IMR-90 (cell line): ENCODE data around the gene KATNB1. TPM values are rescaled to one million over a fixed set of nuclear protein-coding genes. Genes with fewer than 3 reads are reported as not detected.

Source experiments
- ATAC-seq: fragments of 200-7000 bp; cut with Tn5 transposase; 2 replicates; pipeline ENCODE4 v1.9.1; 2020; ENCODE audit warnings: low read depth, mild to moderate bottlenecking, moderate library complexity
- BruUV-seq: library from RNA; stranded (reverse); fragments of 400-500 nt; replicated peaks from 2 replicates; lab custom pipeline; 2021; lab: Mats Ljungman, UMichigan
- CTCF ChIA-PET: fragments of 300-600 bp; formaldehyde crosslinking; extraction: SDS; loops from one replicate; lab custom pipeline; 2021; ENCODE audit warnings: antibody characterized with exemption; lab: Yijun Ruan, JAX
- POLR2A ChIA-PET: fragments of 300-600 bp; sonication (Branson Sonifier 250); formaldehyde crosslinking; loops from one replicate; lab custom pipeline; 2022; ENCODE audit warnings: antibody characterized with exemption; ENCODE audit not compliant: unreplicated experiment; lab: Charles Lee
- DNase-seq: peaks from one replicate; pipeline ENCODE4 v3.0.0; 2013
- H2AFZ ChIP-seq: replicated peaks from 2 replicates; pipeline ENCODE3; 2013; ENCODE audit warnings: low read length, mild to moderate bottlenecking; ENCODE audit not compliant: poor library complexity
- H2AK5ac ChIP-seq: 2 replicates; pipeline ENCODE4 v1.6.1; 2013; ENCODE audit warnings: low read depth, low read length, inconsistent platforms
- H2AK9ac ChIP-seq: replicated peaks from 2 replicates; pipeline ENCODE3; 2013; ENCODE audit warnings: mild to moderate bottlenecking, low read depth, low read length, moderate library complexity; ENCODE audit not compliant: poor library complexity
- H2BK120ac ChIP-seq: 2 replicates; pipeline ENCODE4 v1.6.1; 2013; ENCODE audit warnings: low read depth, low read length, inconsistent platforms
- H2BK15ac ChIP-seq: 3 replicates; pipeline ENCODE4 v1.6.1; 2013; ENCODE audit warnings: low read depth, low read length, inconsistent platforms
- H2BK20ac ChIP-seq: 2 replicates; pipeline ENCODE4 v1.6.1; 2013; ENCODE audit warnings: low read depth, mild to moderate bottlenecking, inconsistent platforms, low read length, moderate library complexity
- H2BK5ac ChIP-seq: 2 replicates; pipeline ENCODE4 v1.6.1; 2013; ENCODE audit warnings: mild to moderate bottlenecking, low read depth, low read length, inconsistent platforms; ENCODE audit not compliant: poor library complexity, severe bottlenecking
- H3K14ac ChIP-seq: replicated peaks from 2 replicates; pipeline ENCODE4 v1.6.1; 2013; ENCODE audit warnings: low read depth, low read length, inconsistent platforms
- H3K18ac ChIP-seq: 2 replicates; pipeline ENCODE4 v1.6.1; 2013; ENCODE audit warnings: low read depth, low read length, control low read depth
- H3K23ac ChIP-seq: 2 replicates; pipeline ENCODE4 v1.6.1; 2013; ENCODE audit warnings: low read depth, low read length, inconsistent platforms
- H3K27ac ChIP-seq: 2 replicates; pipeline ENCODE4 v1.5.1; 2013; ENCODE audit warnings: mild to moderate bottlenecking, control low read depth, low read length; ENCODE audit not compliant: insufficient read depth
- H3K27me3 ChIP-seq: 2 replicates; pipeline ENCODE4 v1.6.1; 2013; ENCODE audit warnings: low read length; ENCODE audit not compliant: control insufficient read depth, insufficient read depth
- H3K36me3 ChIP-seq: 2 replicates; pipeline ENCODE4 v1.6.1; 2013; ENCODE audit warnings: low read length, mixed read lengths; ENCODE audit not compliant: control insufficient read depth, insufficient read depth
- H3K4ac ChIP-seq: 2 replicates; pipeline ENCODE4 v1.6.1; 2013; ENCODE audit warnings: low read depth, low read length, inconsistent platforms
- H3K4me1 ChIP-seq: 2 replicates; pipeline ENCODE4 v1.6.1; 2013; ENCODE audit warnings: low read length, mixed read lengths; ENCODE audit not compliant: control insufficient read depth, insufficient read depth
- H3K4me2 ChIP-seq: 2 replicates; pipeline ENCODE4 v1.6.1; 2013; ENCODE audit warnings: low read depth, mild to moderate bottlenecking, control low read depth, low read length, moderate library complexity
- H3K4me3 ChIP-seq: 2 replicates; pipeline ENCODE4 v1.5.1; 2013; ENCODE audit warnings: low read depth, mild to moderate bottlenecking, control low read depth, low read length, moderate library complexity; ENCODE audit not compliant: insufficient read depth
- H3K56ac ChIP-seq: 2 replicates; pipeline ENCODE4 v1.6.1; 2013; ENCODE audit warnings: low read length, inconsistent platforms; ENCODE audit not compliant: insufficient read depth; ENCODE audit errors: extremely low read depth
- H3K79me1 ChIP-seq, 2 experiments: 2 replicates each; pipeline ENCODE4 v1.6.1; 2013; ENCODE audit warnings: low read length in 2 of 2, inconsistent platforms in 1 of 2, low read depth in 1 of 2
- H3K9ac ChIP-seq: 2 replicates; pipeline ENCODE4 v1.6.1; 2013; ENCODE audit warnings: low read depth, low read length, control low read depth
- H3K9me1 ChIP-seq: 2 replicates; pipeline ENCODE4 v1.6.1; 2013; ENCODE audit warnings: low read length, inconsistent platforms; ENCODE audit not compliant: insufficient read depth
- H3K9me3 ChIP-seq: 2 replicates; pipeline ENCODE4 v1.6.1; 2013; ENCODE audit warnings: low read length; ENCODE audit not compliant: control insufficient read depth, insufficient read depth
- H4K20me1 ChIP-seq: 2 replicates; pipeline ENCODE4 v1.6.1; 2013; ENCODE audit warnings: low read length, inconsistent platforms; ENCODE audit not compliant: insufficient read depth
- H4K5ac ChIP-seq: 2 replicates; pipeline ENCODE4 v1.6.1; 2013; ENCODE audit warnings: mild to moderate bottlenecking, low read depth, low read length, control low read depth
- H4K8ac ChIP-seq, 2 experiments: 2 replicates each; pipeline ENCODE4 v1.6.1; 2013; ENCODE audit warnings: low read depth in 2 of 2, low read length in 2 of 2, control low read depth in 1 of 2, inconsistent platforms in 1 of 2
- H4K91ac ChIP-seq: 2 replicates; pipeline ENCODE4 v1.6.1; 2013; ENCODE audit warnings: low read depth, low read length, inconsistent platforms; ENCODE audit not compliant: insufficient read depth
- BHLHE40 ChIP-seq: fragments of 150-350 bp; IDR thresholded peaks from 2 replicates; pipeline ENCODE4 v1.6.1; 2016; ENCODE audit warnings: mild to moderate bottlenecking, low read depth, low read length
- CEBPB ChIP-seq: IDR thresholded peaks from 2 replicates; pipeline ENCODE4 v1.6.1; 2012; ENCODE audit warnings: low read depth, low read length, improper control_type of control experiment
- CHD1 ChIP-seq: IDR thresholded peaks from 2 replicates; pipeline ENCODE4 v1.6.1; 2012; ENCODE audit warnings: low read depth, low read length, improper control_type of control experiment
- CTCF ChIP-seq: conservative IDR thresholded peaks from 2 replicates; pipeline ENCODE4 v1.5.1; 2012; ENCODE audit warnings: mild to moderate bottlenecking, low read depth, low read length, improper control_type of control experiment
- ELK1 ChIP-seq: fragments of 150-350 bp; IDR thresholded peaks from 2 replicates; pipeline ENCODE4 v1.6.1; 2016; ENCODE audit warnings: low read depth, mild to moderate bottlenecking, low read length, moderate library complexity, borderline replicate concordance
- MAFK ChIP-seq: IDR thresholded peaks from 2 replicates; pipeline ENCODE4 v1.6.1; 2012; ENCODE audit warnings: low read depth, low read length, improper control_type of control experiment
- MAZ ChIP-seq: IDR thresholded peaks from 2 replicates; pipeline ENCODE4 v1.6.1; 2012; ENCODE audit warnings: low read depth, mild to moderate bottlenecking, low read length, improper control_type of control experiment, moderate library complexity, borderline replicate concordance
- NFE2L2 ChIP-seq: fragments of 150-350 bp; IDR thresholded peaks from 2 replicates; pipeline ENCODE4 v1.6.1; 2016; ENCODE audit warnings: low read depth, mild to moderate bottlenecking, low read length
- RAD21 ChIP-seq: IDR thresholded peaks from 2 replicates; pipeline ENCODE4 v1.6.1; 2012; ENCODE audit warnings: low read length, improper control_type of control experiment
- RFX5 ChIP-seq: IDR thresholded peaks from 2 replicates; pipeline ENCODE4 v1.8.0; 2012; ENCODE audit warnings: low read depth, mild to moderate bottlenecking, low read length, moderate library complexity
- SMC3 ChIP-seq: fragments of 150-350 bp; IDR thresholded peaks from 2 replicates; pipeline ENCODE4 v1.6.1; 2016; ENCODE audit warnings: low read depth, mild to moderate bottlenecking, antibody characterized with exemption, low read length, moderate library complexity
- USF2 ChIP-seq: fragments of 150-350 bp; IDR thresholded peaks from 2 replicates; pipeline ENCODE4 v1.6.1; 2017; ENCODE audit warnings: mild to moderate bottlenecking, antibody characterized with exemption, low read length, low read depth
- WGBS, 2 experiments: methylation state at CpG; one replicate each; pipeline versions ENCODE4 v1.1.5 to v1.1.7; 2013; ENCODE audit warnings: missing lambda C conversion rate in 2 of 2; ENCODE audit not compliant: insufficient read length in 1 of 2; ENCODE audit errors: extremely low coverage in 2 of 2; 5-methylcytosine and 5-hydroxymethylcytosine counted together
- dilution Hi-C: fragments of 300-500 bp; cut with HindIII; formaldehyde crosslinking; loops from one replicate; pipeline ENCODE4 v1.14.3; 2018; ENCODE audit warnings: low sequenced_read_pairs; ENCODE audit not compliant: unreplicated experiment
- in situ Hi-C: fragments of 300-500 bp; cut with MboI; formaldehyde crosslinking; loops from 3 replicates; pipeline ENCODE4 v1.14.3; 2019; ENCODE audit warnings: low sequenced_read_pairs, inconsistent platforms, mixed read lengths
- intact Hi-C: fragments of 100-400 bp; cut with micrococcal nuclease; formaldehyde crosslinking; loops from 2 replicates; pipeline ENCODE4 v1.10.0; 2022
- polyA plus RNA-seq, 3 experiments: library from polyadenylated mRNA; depleted of rRNA; stranded (reverse); fragments of >200 nt; gene quantifications; 2 replicates each; pipeline ENCODE4 v1.2.3, GENCODE V29; 2012; ENCODE audit warnings: low replicate concordance in 1 of 3
- total RNA-seq: library from RNA; depleted of rRNA; stranded (reverse); fragments of >200 nt; gene quantifications from 2 replicates; pipeline ENCODE4 v1.2.3, GENCODE V29; 2012

KATNB1 gene
- total and polyA plus RNA-seq, 2 of the 4 experiments (the other 2 are of a cell fraction): 10.9 to 23.5 TPM

- H3K4ac ChIP-seq: no peak overlapping the region
- no TSS peak for BruUV-seq
- H2BK20ac ChIP-seq: no peak overlapping the region
- no peak overlapping the region for H3K23ac ChIP-seq
- intact Hi-C loops (no loop called here), dilution Hi-C loops (no loop called here), in situ Hi-C loops (no loop called here)
- H3K9me3 ChIP-seq: no peaks in the 10 kb centered on the region
- no peak for ATAC-seq
- H4K8ac ChIP-seq: no peak overlapping the region
- no peak overlapping the region for H2AK5ac ChIP-seq
- no peak overlapping the region for H3K56ac ChIP-seq
- H3K14ac ChIP-seq: no peak overlapping the region
- H2AFZ ChIP-seq: no peak overlapping the region
- WGBS, 2 experiments: 0% methylated on average over 1 of the region's 11 CpGs; no CpG with 5 or more reads in 1 of the 2 experiments
- H4K20me1 ChIP-seq: no peaks in the 10 kb centered on the region
- H3K27ac ChIP-seq: no peak overlapping the region
- H3K79me1 ChIP-seq: no peaks in the 10 kb centered on the region
- TF ChIP-seq CTCF (no peak), NFE2L2 (no peak), BHLHE40 (no peak), RAD21 (no peak), MAZ (no peak), RFX5 (no peak), CHD1 (no peak), MAFK (no peak), SMC3 (no peak), ELK1 (no peak), CEBPB (no peak), USF2 (no peak)
- peaks cover 35% of the 10 kb centered on the region for H3K27me3 ChIP-seq
- ChIA-PET POLR2A (no interaction called here), CTCF (interaction anchor here (0.5 kb wide), 1 partner anchor 988 kb away, joined by 3 read pairs; no protein-coding TSS in a partner anchor)
- no peak overlapping the region for H2BK5ac ChIP-seq
- H2AK9ac ChIP-seq: no peak overlapping the region
- H3K9me1 ChIP-seq: no peaks in the 10 kb centered on the region
- no peak overlapping the region for H3K18ac ChIP-seq
- H3K4me1 ChIP-seq: no peaks in the 10 kb centered on the region
- no peak overlapping the region for H4K91ac ChIP-seq
- no peak overlapping the region for H3K4me2 ChIP-seq
- DNase-seq: no peak
- H2BK15ac ChIP-seq: no peak overlapping the region
- H3K9ac ChIP-seq: no peak overlapping the region
- no peak overlapping the region for H3K4me3 ChIP-seq
- no peak overlapping the region for H4K5ac ChIP-seq
- no peaks in the 10 kb centered on the region for H3K36me3 ChIP-seq
- no peak overlapping the region for H2BK120ac ChIP-seq
Measured at GRCh38 chr16:57707331-57707730, 28.2 kb upstream of the KATNB1 start.
